ENCODE data around the gene ST3GAL3. TPM values are rescaled to one million over a fixed set of nuclear protein-coding genes. Genes with fewer than 3 reads are reported as not detected.
A peak's percentile ranks its signal among the peaks of the same experiment; 100 is the strongest.

ST3GAL3 gene
- polyA plus RNA-seq, 1 of the 3 experiments (the other 2 are of a cell fraction): 20.6 TPM

DNA sequence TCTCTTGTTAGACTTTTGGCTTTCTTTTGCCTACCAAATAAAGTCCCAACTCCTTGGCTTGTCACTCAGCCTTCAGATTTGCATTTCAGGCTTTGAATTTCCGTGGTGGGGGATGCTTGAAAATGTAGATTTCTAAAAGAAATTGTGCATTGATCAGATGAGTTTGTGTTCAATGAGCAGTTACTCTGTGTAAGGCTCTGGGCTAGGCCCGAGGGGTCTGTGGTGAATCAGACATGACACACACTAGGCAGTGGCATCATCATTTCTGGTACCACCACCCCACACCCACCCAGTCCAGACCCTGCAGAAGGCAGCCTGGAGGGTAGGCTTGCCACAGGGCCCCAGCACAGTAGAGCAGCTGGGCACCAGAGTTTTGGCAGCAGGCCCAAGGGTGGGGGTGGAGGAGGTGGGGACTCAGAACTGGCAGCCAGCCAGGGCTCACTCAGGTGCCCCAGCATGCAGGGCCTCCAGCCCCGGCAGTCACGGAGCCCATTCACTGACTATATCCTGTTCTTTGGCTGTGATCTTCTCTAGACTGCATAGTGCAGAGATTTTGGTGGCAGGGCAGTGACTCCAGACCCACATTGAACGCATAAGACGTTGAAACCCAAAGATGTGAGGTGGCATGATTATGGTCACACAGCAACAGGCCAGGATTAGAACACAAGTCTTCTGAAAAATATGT is 129.1 kb downstream of the ST3GAL3 start (continued):
- TF ChIP-seq FOXM1 (IDR thresholded peaks at IDR 0.05; ENCODE audit: low read depth): no peak
- peak; percentile 18 for TF ChIP-seq RAD21 (IDR thresholded peaks at IDR 0.05; ENCODE audit: low read length)

DNA sequence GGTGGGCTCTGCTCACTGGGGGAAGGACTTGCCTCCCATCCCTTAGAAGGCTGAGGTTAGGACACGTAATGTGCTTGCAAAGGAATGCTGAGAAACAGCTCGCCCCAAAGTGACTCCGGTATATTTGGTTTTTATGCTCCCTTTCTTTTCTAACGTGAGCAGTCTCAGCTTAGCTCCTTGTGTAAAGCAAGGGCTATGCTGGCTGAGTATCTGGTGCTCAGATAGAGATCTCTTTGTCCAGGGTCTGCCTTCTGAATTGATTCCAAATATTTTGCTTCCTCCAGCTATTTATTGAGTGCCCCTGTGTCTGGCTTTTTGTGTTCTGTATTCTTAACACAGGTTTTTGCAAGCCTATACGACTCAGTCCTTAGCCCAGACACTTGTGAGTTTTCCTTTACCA is 131.7 kb downstream of the ST3GAL3 start:
- CTCF ChIA-PET: interaction anchor here (2.1 to 2.6 kb wide), 2 partner anchors 76 to 96 kb away, joined by 8 to 20 read pairs; partner anchors contain the start of gene ARTN
- no peaks in the 10 kb centered on the region for H4K20me1 ChIP-seq (ENCODE audit: insufficient read depth)
- TF ChIP-seq NRF1 (IDR thresholded peaks at IDR 0.05; ENCODE audit: low read depth, low read length): no peak
- peak in 1 of 2 experiments; percentile 48; a peak in 1 of 4 replicates for TF ChIP-seq EP300 (IDR thresholded peaks at IDR 0.05; ENCODE audit: borderline replicate concordance in 1 of 2, low read depth in 1 of 2, low read length in 1 of 2)
- no peak for TF ChIP-seq TCF12 (IDR thresholded peaks at IDR 0.05)
- TF ChIP-seq, protein P1, sequence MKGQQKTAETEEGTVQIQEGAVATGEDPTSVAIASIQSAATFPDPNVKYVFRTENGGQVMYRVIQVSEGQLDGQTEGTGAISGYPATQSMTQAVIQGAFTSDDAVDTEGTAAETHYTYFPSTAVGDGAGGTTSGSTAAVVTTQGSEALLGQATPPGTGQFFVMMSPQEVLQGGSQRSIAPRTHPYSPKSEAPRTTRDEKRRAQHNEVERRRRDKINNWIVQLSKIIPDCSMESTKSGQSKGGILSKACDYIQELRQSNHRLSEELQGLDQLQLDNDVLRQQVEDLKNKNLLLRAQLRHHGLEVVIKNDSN (IDR thresholded peaks at IDR 0.05; ENCODE audit: borderline replicate concordance, low read depth): no peak
- TF ChIP-seq, protein P2, sequence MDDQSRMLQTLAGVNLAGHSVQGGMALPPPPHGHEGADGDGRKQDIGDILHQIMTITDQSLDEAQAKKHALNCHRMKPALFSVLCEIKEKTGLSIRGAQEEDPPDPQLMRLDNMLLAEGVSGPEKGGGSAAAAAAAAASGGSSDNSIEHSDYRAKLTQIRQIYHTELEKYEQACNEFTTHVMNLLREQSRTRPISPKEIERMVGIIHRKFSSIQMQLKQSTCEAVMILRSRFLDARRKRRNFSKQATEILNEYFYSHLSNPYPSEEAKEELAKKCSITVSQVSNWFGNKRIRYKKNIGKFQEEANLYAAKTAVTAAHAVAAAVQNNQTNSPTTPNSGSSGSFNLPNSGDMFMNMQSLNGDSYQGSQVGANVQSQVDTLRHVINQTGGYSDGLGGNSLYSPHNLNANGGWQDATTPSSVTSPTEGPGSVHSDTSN (IDR thresholded peaks at IDR 0.05): no peak
- TF ChIP-seq EZH2phosphoT487 (IDR thresholded peaks at IDR 0.05; ENCODE audit: borderline replicate concordance, low read depth): no peak
- no peak for TF ChIP-seq RAD21 (IDR thresholded peaks at IDR 0.05; ENCODE audit: low read length)
- TF ChIP-seq ELF1 (IDR thresholded peaks at IDR 0.05): no peak
- peak; percentile 51; the same call in 1 of the 2 replicates for TF ChIP-seq RCOR1 (IDR thresholded peaks at IDR 0.05; ENCODE audit: low read length)
- no peak for TF ChIP-seq YY1 (IDR thresholded peaks at IDR 0.05; ENCODE audit: low read depth)
- no peak for TF ChIP-seq MEF2A (IDR thresholded peaks at IDR 0.05; ENCODE audit: borderline replicate concordance, low read depth)
- TF ChIP-seq, protein P3, sequence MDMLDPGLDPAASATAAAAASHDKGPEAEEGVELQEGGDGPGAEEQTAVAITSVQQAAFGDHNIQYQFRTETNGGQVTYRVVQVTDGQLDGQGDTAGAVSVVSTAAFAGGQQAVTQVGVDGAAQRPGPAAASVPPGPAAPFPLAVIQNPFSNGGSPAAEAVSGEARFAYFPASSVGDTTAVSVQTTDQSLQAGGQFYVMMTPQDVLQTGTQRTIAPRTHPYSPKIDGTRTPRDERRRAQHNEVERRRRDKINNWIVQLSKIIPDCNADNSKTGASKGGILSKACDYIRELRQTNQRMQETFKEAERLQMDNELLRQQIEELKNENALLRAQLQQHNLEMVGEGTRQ (IDR thresholded peaks at IDR 0.05; ENCODE audit: borderline replicate concordance, low read depth, low read length): no peak
- TF ChIP-seq RFX5 (IDR thresholded peaks at IDR 0.05; ENCODE audit: low read length): no peak
- no peak for TF ChIP-seq TAF1 (IDR thresholded peaks at IDR 0.05; ENCODE audit: borderline replicate concordance, low read depth, low read length)
- no peak for TF ChIP-seq POLR2AphosphoS5 (IDR thresholded peaks at IDR 0.05; ENCODE audit: low read depth, low read length)
- TF ChIP-seq GATA2 (CRISPR knock-in tag; IDR thresholded peaks at IDR 0.05): peak; percentile 73
- no peak for TF ChIP-seq FOSL2 (IDR thresholded peaks at IDR 0.05; ENCODE audit: borderline replicate concordance, low read depth)
- TF ChIP-seq RXRA (IDR thresholded peaks at IDR 0.05; ENCODE audit: borderline replicate concordance, low read depth): no peak
- no peak for TF ChIP-seq CHD2 (IDR thresholded peaks at IDR 0.05; ENCODE audit: low read length, partially characterized antibody)
- TF ChIP-seq, protein P4, sequence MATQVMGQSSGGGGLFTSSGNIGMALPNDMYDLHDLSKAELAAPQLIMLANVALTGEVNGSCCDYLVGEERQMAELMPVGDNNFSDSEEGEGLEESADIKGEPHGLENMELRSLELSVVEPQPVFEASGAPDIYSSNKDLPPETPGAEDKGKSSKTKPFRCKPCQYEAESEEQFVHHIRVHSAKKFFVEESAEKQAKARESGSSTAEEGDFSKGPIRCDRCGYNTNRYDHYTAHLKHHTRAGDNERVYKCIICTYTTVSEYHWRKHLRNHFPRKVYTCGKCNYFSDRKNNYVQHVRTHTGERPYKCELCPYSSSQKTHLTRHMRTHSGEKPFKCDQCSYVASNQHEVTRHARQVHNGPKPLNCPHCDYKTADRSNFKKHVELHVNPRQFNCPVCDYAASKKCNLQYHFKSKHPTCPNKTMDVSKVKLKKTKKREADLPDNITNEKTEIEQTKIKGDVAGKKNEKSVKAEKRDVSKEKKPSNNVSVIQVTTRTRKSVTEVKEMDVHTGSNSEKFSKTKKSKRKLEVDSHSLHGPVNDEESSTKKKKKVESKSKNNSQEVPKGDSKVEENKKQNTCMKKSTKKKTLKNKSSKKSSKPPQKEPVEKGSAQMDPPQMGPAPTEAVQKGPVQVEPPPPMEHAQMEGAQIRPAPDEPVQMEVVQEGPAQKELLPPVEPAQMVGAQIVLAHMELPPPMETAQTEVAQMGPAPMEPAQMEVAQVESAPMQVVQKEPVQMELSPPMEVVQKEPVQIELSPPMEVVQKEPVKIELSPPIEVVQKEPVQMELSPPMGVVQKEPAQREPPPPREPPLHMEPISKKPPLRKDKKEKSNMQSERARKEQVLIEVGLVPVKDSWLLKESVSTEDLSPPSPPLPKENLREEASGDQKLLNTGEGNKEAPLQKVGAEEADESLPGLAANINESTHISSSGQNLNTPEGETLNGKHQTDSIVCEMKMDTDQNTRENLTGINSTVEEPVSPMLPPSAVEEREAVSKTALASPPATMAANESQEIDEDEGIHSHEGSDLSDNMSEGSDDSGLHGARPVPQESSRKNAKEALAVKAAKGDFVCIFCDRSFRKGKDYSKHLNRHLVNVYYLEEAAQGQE (IDR thresholded peaks at IDR 0.05; ENCODE audit: low read depth, low read length): no peak
- TF ChIP-seq, protein P5, sequence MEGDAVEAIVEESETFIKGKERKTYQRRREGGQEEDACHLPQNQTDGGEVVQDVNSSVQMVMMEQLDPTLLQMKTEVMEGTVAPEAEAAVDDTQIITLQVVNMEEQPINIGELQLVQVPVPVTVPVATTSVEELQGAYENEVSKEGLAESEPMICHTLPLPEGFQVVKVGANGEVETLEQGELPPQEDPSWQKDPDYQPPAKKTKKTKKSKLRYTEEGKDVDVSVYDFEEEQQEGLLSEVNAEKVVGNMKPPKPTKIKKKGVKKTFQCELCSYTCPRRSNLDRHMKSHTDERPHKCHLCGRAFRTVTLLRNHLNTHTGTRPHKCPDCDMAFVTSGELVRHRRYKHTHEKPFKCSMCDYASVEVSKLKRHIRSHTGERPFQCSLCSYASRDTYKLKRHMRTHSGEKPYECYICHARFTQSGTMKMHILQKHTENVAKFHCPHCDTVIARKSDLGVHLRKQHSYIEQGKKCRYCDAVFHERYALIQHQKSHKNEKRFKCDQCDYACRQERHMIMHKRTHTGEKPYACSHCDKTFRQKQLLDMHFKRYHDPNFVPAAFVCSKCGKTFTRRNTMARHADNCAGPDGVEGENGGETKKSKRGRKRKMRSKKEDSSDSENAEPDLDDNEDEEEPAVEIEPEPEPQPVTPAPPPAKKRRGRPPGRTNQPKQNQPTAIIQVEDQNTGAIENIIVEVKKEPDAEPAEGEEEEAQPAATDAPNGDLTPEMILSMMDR (IDR thresholded peaks at IDR 0.05): no peak
- TF ChIP-seq, protein P6, sequence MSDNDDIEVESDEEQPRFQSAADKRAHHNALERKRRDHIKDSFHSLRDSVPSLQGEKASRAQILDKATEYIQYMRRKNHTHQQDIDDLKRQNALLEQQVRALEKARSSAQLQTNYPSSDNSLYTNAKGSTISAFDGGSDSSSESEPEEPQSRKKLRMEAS (IDR thresholded peaks at IDR 0.05; ENCODE audit: low read depth): no peak
- no peak for TF ChIP-seq JUND (IDR thresholded peaks at IDR 0.05)

More for the DNA sequence above, 131.7 kb downstream of the ST3GAL3 start:
- POLR2A ChIA-PET: interaction anchor here (0.6 kb wide), 1 partner anchor 1703 kb away, joined by 5 read pairs; no protein-coding TSS in a partner anchor
- no peaks in the 10 kb centered on the region for H3K9me2 ChIP-seq
- H3K27me3 ChIP-seq (ENCODE audit: insufficient read depth): no peaks in the 10 kb centered on the region
- peaks cover 31 to 43% of the 10 kb centered on the region in 2 experiments for H3K4me1 ChIP-seq (ENCODE audit: control insufficient read depth in 1 of 2, insufficient read depth in 2 of 2, low read depth in 1 of 2, low read length in 1 of 2)
- H3K9ac ChIP-seq: no peak overlapping the region
- H2AFZ ChIP-seq (ENCODE audit: low read depth): no peak overlapping the region
- H3K79me2 ChIP-seq (ENCODE audit: insufficient read depth): no peaks in the 10 kb centered on the region
- H3K36me3 ChIP-seq (replicated peaks in 1 of 2; ENCODE audit: control insufficient read depth in 1 of 2, insufficient read depth in 2 of 2, low read length in 1 of 2): peaks cover 7 to 23% of the 10 kb centered on the region in 2 experiments
- H3K4me2 ChIP-seq: no peak overlapping the region
- H3K4me3 ChIP-seq (ENCODE audit: low read depth in 2 of 2, low read length in 1 of 2): no peak overlapping the region
- peak; percentile 51 for DNase-seq
- 86% methylated on average over 5 of the region's 5 CpGs for WGBS (ENCODE audit: low lambda C conversion rate)
- peaks cover 7% of the 10 kb centered on the region for H3F3A ChIP-seq (replicated peaks; ENCODE audit: insufficient read depth)
- H3K9me3 ChIP-seq: peaks cover 7% of the 10 kb centered on the region; the same call in 1 of the 2 replicates
- H3K27ac ChIP-seq (ENCODE audit: low read depth in 2 of 2, low read length in 1 of 2): peak overlapping the region in 1 of 2 experiments; percentile 2; a peak in 2 of 4 replicates

All from SK-N-SH (cell line).